K562 (cell line): Measurements from ENCODE around the gene PLXNA2. TPM values are rescaled to one million over a fixed set of nuclear protein-coding genes. Genes with fewer than 3 reads are reported as not detected.

Experiments used
- ATAC-seq: fragments of 200-7000 bp; cut with Tn5 transposase; 3 replicates; pipeline ENCODE4 v1.9.1; 2020; ENCODE audit warnings: moderate library complexity
- BruUV-seq: library from RNA; stranded (reverse); fragments of 400-500 nt; replicated peaks from 2 replicates; lab custom pipeline; 2021; lab: Mats Ljungman, UMichigan
- CTCF ChIA-PET: fragments of 300-600 bp; formaldehyde crosslinking; extraction: SDS; loops from one replicate; lab custom pipeline; 2021; ENCODE audit warnings: low intra/inter-chr PET ratio; lab: Yijun Ruan, JAX
- POLR2A ChIA-PET: fragments of 300-600, 350-650 bp; sonication (Branson Sonifier 250); formaldehyde crosslinking; extraction: SDS; loops from one replicate; lab custom pipeline; 2021; ENCODE audit warnings: antibody characterized with exemption, inconsistent platforms; lab: Yijun Ruan, JAX
- DNase-seq, 4 experiments: peaks; one replicate each; pipeline versions ENCODE4 v3.0.0 to v3.0.0-alpha.2; 2011 to 2018; ENCODE audit warnings: low spot score in 3 of 4, mixed read lengths in 3 of 4; ENCODE audit errors: extremely low read depth in 1 of 4
- FAIRE-seq: peaks from 2 replicates; lab custom pipeline; 2011; peaks lifted over from hg19 to GRCh38; lab: Jason Lieb, UNC
- H2AFZ ChIP-seq: 2 replicates; pipeline ENCODE4 v1.6.0; 2011; ENCODE audit warnings: low read depth, low read length, control low read depth, inconsistent platforms
- H3K27ac ChIP-seq: fragments of 200-600 bp; 3 replicates; pipeline ENCODE4 v1.8.0; 2011; ENCODE audit warnings: low read depth, mild to moderate bottlenecking, control low read depth, inconsistent platforms, low read length, moderate library complexity, mixed read lengths; ENCODE audit errors: extremely low read depth
- H3K27me3 ChIP-seq, 2 experiments: fragments of 300-600 bp in 1 of 2; 2 replicates in 1 of 2; 3 replicates in 1 of 2; pipeline versions ENCODE4 v1.6.0 to v1.8.0; 2011; ENCODE audit warnings: inconsistent platforms in 2 of 2, low read length in 2 of 2, mild to moderate bottlenecking in 1 of 2, mixed read lengths in 1 of 2, moderate library complexity in 1 of 2; ENCODE audit not compliant: control insufficient read depth in 2 of 2, insufficient read depth in 2 of 2
- H3K36me3 ChIP-seq: fragments of 300-600 bp; 3 replicates; pipeline ENCODE4 v1.8.0; 2011; ENCODE audit warnings: mild to moderate bottlenecking, low read length, inconsistent platforms; ENCODE audit not compliant: control insufficient read depth, insufficient read depth
- H3K4me1 ChIP-seq, 2 experiments: fragments of 200-600 bp in 1 of 2; replicated peaks in 1 of 2; 2 replicates in 1 of 2; 3 replicates in 1 of 2; pipeline versions ENCODE4 v1.5.1 to v1.8.0; 2011; ENCODE audit warnings: inconsistent platforms in 2 of 2, low read length in 2 of 2, mild to moderate bottlenecking in 1 of 2, mixed read lengths in 1 of 2, moderate library complexity in 1 of 2; ENCODE audit not compliant: control insufficient read depth in 2 of 2, insufficient read depth in 2 of 2
- H3K4me2 ChIP-seq: 2 replicates; pipeline ENCODE4 v1.6.1; 2011; ENCODE audit warnings: low read length, control low read depth, inconsistent platforms, mixed read lengths; ENCODE audit not compliant: insufficient read depth
- H3K4me3 ChIP-seq: fragments of 200-600 bp; sonication (generic), shearing (Covaris generic); 2 replicates; pipeline ENCODE4 v1.5.1; 2016; ENCODE audit warnings: control low read depth, inconsistent platforms
- H3K79me2 ChIP-seq: fragments of 200-600 bp; 3 replicates; pipeline ENCODE4 v1.8.0; 2011; ENCODE audit warnings: low read length, inconsistent platforms; ENCODE audit not compliant: control insufficient read depth, insufficient read depth
- H3K9ac ChIP-seq, 2 experiments: 2 replicates each; pipeline versions ENCODE4 v1.6.0 to v1.6.1; 2011; ENCODE audit warnings: low read depth in 2 of 2, low read length in 2 of 2, control low read depth in 1 of 2, inconsistent platforms in 1 of 2, mild to moderate bottlenecking in 1 of 2, mixed read lengths in 1 of 2; ENCODE audit not compliant: insufficient read depth in 1 of 2
- H3K9me1 ChIP-seq: one replicate; pipeline ENCODE4 v1.6.0; 2011; ENCODE audit warnings: inconsistent platforms, mild to moderate bottlenecking, low read length, moderate library complexity; ENCODE audit not compliant: control insufficient read depth, insufficient read depth
- H3K9me3 ChIP-seq: replicated peaks from 2 replicates; pipeline ENCODE4 v1.5.1; 2011; ENCODE audit warnings: low read depth, low read length, inconsistent platforms; ENCODE audit not compliant: control insufficient read depth, insufficient read depth
- H4K20me1 ChIP-seq: replicated peaks from 2 replicates; pipeline ENCODE4 v1.6.1; 2011; ENCODE audit warnings: low read length, inconsistent platforms, mixed read lengths; ENCODE audit not compliant: control insufficient read depth, insufficient read depth
- ATF2 ChIP-seq: sonication (generic); formaldehyde crosslinking; IDR thresholded peaks from 2 replicates; pipeline ENCODE4 v1.8.1; 2022; ENCODE audit warnings: missing genetic modification reagents
- EHMT2 ChIP-seq: fragments of 450-650 bp; IDR thresholded peaks from 2 replicates; pipeline ENCODE4 v1.6.1; 2018; ENCODE audit warnings: antibody characterized with exemption
- PREB ChIP-seq: sonication (generic); formaldehyde crosslinking; IDR thresholded peaks from 2 replicates; pipeline ENCODE4 v1.8.1; 2023; ENCODE audit warnings: mild to moderate bottlenecking, missing genetic modification reagents
- VEZF1 ChIP-seq: fragments of 200-800 bp; sonication (Bioruptor generic); IDR thresholded peaks from 2 replicates; pipeline ENCODE4 v1.6.1; 2017; ENCODE audit warnings: missing genetic modification characterization, missing compliant biosample characterization
- WGBS: fragments of 100-300 bp; shearing (Covaris generic); methylation state at CpG from one replicate; pipeline ENCODE4 v1.1.6; 2016; ENCODE audit warnings: low coverage, mixed read lengths; ENCODE audit not compliant: insufficient coverage; ENCODE audit errors: missing lambda C conversion rate; 5-methylcytosine and 5-hydroxymethylcytosine counted together
- in situ Hi-C: fragments of 300-500 bp; cut with MboI; formaldehyde crosslinking; loops from 4 replicates; pipeline ENCODE4 v1.15.0; 2018; ENCODE audit warnings: inconsistent platforms, mixed read lengths
- intact Hi-C: fragments of 100-400 bp; cut with micrococcal nuclease; formaldehyde crosslinking; loops from 2 replicates; pipeline ENCODE4 v1.14.2; 2022
- polyA plus RNA-seq, 8 experiments: library from polyadenylated mRNA; depleted of rRNA in 4 of 8; stranded (reverse) in 5 of 8; unstranded in 3 of 8; fragments of >200 nt; fragmentation: Nextera tagmentation in 2 of 8; fragmentation: Illumina TruSeq in 1 of 8; extraction: Ambion mirVana in 2 of 8; extraction: Trizol in 1 of 8; gene quantifications; 2 replicates each; pipeline versions ENCODE4 v1.2.1 to v1.2.3, GENCODE V29; 2011 to 2014; ENCODE audit warnings: inconsistent platforms in 1 of 8, missing spikeins in 1 of 8
- total RNA-seq, 7 experiments: library from RNA; depleted of rRNA in 6 of 7; stranded (reverse); fragments of >200 nt in 6 of 7; fragmentation: Illumina TruSeq in 2 of 7; extraction: Trizol in 2 of 7; gene quantifications; 2 replicates each; pipeline versions ENCODE4 v1.2.1 to v1.2.3, GENCODE V29; 2011 to 2021; ENCODE audit warnings: low replicate concordance in 1 of 7
- TF ChIP-seq, protein P1 (sequence below): fragments of 250-450 bp; sonication (Bioruptor Pico); IDR thresholded peaks from 2 replicates; pipeline ENCODE4 v1.4.0; 2020
- TF ChIP-seq, protein P2 (sequence below): fragments of 250-450 bp; sonication (Bioruptor Pico); IDR thresholded peaks from 2 replicates; pipeline ENCODE4 v1.6.1; 2021; ENCODE audit warnings: mild to moderate bottlenecking

The PLXNA2 gene
- total and polyA plus RNA-seq, 9 of the 15 experiments (the other 6 are each of a cell fraction or from before 2014, with no cell fraction given) = 0.01 to 1.3 (median 0.32) TPM

DNA sequence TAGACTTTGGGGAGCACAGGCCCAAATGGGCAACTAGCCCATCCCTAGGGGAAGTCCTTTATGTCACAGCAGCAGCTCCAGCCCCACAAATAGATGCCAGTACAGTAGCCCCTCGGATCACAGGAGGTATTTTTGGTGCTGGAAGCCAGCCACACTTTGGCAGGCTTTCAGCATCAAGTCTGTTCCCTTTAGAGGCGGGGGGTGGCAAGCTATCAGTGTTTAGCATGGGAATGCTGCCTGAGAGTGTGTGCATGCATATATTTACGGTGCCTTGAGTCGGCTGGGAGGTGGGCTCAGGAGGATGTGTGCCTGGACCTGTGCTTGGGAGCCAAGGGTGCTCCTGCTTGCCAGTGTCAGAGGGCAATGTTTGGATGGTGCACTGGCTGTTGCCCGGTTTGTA lies 3.5 kb upstream of the PLXNA2 start:
- CTCF ChIA-PET = no interaction called here
- in situ Hi-C loops = loop anchor here (5.0 kb wide), 2 partner anchors 125 to 225 kb away; no protein-coding TSS in a partner anchor
- BruUV-seq = no TSS peak
- Histone ChIP-seq H3K4me2 (no peak overlapping the region), H3K9ac (no peak overlapping the region), H3K27me3 (peaks cover 40 to 66% of the 10 kb centered on the region in 2 experiments), H2AFZ (no peak overlapping the region), H3K4me3 (no peak overlapping the region), H3K9me3 (no peaks in the 10 kb centered on the region), H4K20me1 (no peaks in the 10 kb centered on the region; the same call in 1 of the 2 replicates), H3K9me1 (no peaks in the 10 kb centered on the region), H3K4me1 (peaks cover 0 to 19% of the 10 kb centered on the region in 2 experiments; a peak in 3 of 5 replicates), H3K27ac (no peak overlapping the region), H3K79me2 (no peaks in the 10 kb centered on the region), H3K36me3 (no peaks in the 10 kb centered on the region)
- no peak for DNase-seq
- POLR2A ChIA-PET = interaction anchor here (0.7 kb wide), 1 partner anchor 13 kb away, joined by 4 read pairs; no protein-coding TSS in a partner anchor
- WGBS = 0% methylated on average over 5 of the region's 5 CpGs
- TF ChIP-seq EHMT2 (no peak), ATF2 (no peak), VEZF1 (CRISPR knock-in tag) (no peak), PREB (CRISPR knock-in tag) (no peak)
- TF ChIP-seq, protein P1, sequence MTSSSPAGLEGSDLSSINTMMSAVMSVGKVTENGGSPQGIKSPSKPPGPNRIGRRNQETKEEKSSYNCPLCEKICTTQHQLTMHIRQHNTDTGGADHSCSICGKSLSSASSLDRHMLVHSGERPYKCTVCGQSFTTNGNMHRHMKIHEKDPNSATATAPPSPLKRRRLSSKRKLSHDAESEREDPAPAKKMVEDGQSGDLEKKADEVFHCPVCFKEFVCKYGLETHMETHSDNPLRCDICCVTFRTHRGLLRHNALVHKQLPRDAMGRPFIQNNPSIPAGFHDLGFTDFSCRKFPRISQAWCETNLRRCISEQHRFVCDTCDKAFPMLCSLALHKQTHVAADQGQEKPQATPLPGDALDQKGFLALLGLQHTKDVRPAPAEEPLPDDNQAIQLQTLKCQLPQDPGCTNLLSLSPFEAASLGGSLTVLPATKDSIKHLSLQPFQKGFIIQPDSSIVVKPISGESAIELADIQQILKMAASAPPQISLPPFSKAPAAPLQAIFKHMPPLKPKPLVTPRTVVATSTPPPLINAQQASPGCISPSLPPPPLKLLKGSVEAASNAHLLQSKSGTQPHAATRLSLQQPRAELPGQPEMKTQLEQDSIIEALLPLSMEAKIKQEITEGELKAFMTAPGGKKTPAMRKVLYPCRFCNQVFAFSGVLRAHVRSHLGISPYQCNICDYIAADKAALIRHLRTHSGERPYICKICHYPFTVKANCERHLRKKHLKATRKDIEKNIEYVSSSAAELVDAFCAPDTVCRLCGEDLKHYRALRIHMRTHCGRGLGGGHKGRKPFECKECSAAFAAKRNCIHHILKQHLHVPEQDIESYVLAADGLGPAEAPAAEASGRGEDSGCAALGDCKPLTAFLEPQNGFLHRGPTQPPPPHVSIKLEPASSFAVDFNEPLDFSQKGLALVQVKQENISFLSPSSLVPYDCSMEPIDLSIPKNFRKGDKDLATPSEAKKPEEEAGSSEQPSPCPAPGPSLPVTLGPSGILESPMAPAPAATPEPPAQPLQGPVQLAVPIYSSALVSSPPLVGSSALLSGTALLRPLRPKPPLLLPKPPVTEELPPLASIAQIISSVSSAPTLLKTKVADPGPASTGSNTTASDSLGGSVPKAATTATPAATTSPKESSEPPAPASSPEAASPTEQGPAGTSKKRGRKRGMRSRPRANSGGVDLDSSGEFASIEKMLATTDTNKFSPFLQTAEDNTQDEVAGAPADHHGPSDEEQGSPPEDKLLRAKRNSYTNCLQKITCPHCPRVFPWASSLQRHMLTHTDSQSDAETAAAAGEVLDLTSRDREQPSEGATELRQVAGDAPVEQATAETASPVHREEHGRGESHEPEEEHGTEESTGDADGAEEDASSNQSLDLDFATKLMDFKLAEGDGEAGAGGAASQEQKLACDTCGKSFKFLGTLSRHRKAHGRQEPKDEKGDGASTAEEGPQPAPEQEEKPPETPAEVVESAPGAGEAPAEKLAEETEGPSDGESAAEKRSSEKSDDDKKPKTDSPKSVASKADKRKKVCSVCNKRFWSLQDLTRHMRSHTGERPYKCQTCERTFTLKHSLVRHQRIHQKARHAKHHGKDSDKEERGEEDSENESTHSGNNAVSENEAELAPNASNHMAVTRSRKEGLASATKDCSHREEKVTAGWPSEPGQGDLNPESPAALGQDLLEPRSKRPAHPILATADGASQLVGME (CRISPR knock-in tag) = no peak
- TF ChIP-seq, protein P2, sequence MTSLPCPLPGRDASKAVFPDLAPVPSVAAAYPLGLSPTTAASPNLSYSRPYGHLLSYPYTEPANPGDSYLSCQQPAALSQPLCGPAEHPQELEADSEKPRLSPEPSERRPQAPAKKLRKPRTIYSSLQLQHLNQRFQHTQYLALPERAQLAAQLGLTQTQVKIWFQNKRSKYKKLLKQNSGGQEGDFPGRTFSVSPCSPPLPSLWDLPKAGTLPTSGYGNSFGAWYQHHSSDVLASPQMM (CRISPR knock-in tag) = no peak
- no peak for ATAC-seq
- intact Hi-C loops = loop anchor here (5.0 kb wide), 1 partner anchor 130 kb away; no protein-coding TSS in a partner anchor
- no peak for FAIRE-seq
